Activated CD8-positive, alpha-beta memory T cell treated with anti-CD3 and anti-CD28 coated beads for 24 hours (primary cell): ENCODE measurements around the gene MAN1B1.
A peak's percentile ranks its signal among the peaks of the same experiment; 100 is the strongest.

Experiments
- DNase-seq: peaks from one replicate; pipeline ENCODE4 v3.0.0-alpha.2; 2020

MAN1B1 gene

DNA sequence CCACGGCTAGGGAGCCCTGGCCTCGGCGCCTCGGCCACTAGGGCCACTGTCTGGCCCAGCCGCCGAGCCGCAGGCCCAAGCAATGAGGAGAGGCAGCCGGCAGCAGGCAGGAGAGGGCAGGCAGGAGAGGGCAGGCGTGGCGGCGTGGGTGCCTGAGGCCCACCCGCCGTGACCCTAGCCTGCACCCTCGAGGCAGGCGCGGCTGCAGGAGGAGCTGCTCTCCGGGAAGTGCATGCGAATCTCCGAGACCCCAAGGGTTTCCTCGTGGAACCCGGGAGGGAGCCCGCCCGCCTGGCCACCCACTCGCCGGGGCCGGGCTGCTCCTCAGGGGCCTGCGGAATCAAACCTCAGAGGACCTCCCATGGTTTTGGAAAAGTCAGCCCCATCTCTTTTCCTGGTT, 61.5 kb downstream of the MAN1B1 start:
- DNase-seq = no peak

- no peak for DNase-seq
Observed at GRCh38 chr9:137148661-137149060, 61.9 kb downstream of the MAN1B1 start.

- no peak for DNase-seq
Observed at GRCh38 chr9:137149363-137149762, 62.6 kb downstream of the MAN1B1 start.

GRCh38 chr9:137149942-137150616, 63.3 kb downstream of the MAN1B1 start:
- DNase-seq = no peak

DNA sequence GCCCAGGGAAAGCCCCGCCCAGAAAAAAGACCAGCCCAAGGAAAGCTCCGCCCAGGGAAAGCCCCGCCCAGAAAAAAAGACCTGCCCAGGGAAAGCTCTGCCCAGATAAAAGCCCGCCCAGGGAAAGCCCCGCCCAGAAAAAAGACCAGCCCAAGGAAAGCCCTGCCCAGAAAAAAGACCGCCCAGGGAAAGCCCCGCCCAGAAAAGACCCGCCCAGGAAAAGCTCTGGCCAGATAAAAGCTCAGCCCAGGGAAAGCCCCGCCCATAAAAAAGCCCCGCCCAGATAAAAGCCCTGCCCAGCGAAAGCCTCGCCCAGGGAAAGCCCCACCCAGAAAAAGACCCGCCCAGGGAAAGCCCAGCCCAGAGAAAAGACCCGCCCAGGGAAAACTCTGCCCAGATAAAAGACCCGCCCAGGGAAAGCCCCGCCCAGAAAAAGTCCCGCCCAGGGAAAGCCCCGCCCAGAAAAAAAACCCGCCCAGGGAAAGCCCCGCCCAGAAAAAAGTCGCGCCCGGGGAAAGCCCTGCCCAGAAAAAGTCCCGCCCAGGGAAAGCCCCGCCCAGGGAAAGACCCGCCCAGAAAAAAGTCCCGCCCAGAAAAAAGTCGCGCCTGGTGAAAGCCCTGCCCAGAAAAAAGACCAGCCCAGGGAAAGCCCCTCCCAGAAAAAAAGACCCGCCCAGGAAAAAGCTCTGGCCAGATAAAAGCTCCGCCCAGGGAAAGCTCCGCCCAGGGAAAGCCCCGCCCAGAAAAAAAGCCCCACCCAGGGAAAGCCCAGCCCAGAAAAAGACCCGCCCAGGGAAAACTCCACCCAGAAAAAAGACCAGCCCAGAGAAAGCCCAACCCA, 64.1 kb downstream of the MAN1B1 start:
- DNase-seq = peak; percentile 84

DNA sequence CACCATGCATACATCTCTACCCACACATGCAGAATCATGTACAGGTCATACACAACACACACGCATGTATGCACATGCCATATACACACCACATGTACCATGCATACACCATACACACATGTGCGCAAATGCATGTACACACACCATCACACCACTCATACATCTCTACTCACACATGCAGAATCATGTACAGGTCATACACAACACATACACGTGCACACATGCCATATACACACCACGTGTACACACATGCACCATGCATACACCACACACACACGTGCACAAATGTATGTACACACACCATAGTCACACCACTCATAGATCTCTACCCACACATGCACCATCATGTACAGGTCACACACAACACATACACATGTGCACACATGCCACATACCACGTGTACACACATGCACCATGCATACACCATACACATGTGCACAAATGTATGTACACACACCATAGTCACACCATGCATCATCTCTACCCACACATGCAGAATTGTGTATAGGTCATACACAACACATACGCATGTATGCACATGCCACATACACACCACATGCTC, 66.1 kb downstream of the MAN1B1 start:
- DNase-seq = no peak

- DNase-seq = peak; percentile 83
Observed at GRCh38 chr9:137156567-137157375, 70.0 kb downstream of the MAN1B1 start.

GRCh38 chr9:137157618-137158415, 71.0 kb downstream of the MAN1B1 start:
- no peak for DNase-seq

GRCh38 chr9:137158625-137159024, 71.8 kb downstream of the MAN1B1 start:
- no peak for DNase-seq
